GM19452 (cell line): ENCODE measurements around the gene BCOR.

ENCODE experiments used
- ATAC-seq: cut with Tn5 transposase; IDR thresholded peaks from one replicate; pipeline ENCODE4 v1.9.1; 2021; ENCODE audit not compliant: unreplicated experiment

The BCOR gene

GRCh38 chrX:40086569-40087335, 11.0 kb downstream of the BCOR start:
- no peak for ATAC-seq

GRCh38 chrX:40085714-40086113, 12.0 kb downstream of the BCOR start:
- no peak for ATAC-seq

GRCh38 chrX:40085102-40085551, 12.6 kb downstream of the BCOR start:
- ATAC-seq: no peak

- no peak for ATAC-seq
Measured at GRCh38 chrX:40084471-40085101, 13.2 kb downstream of the BCOR start.

- no peak for ATAC-seq
Measured at GRCh38 chrX:40083979-40084359, 13.8 kb downstream of the BCOR start.

- ATAC-seq: no peak
Measured at GRCh38 chrX:40083120-40083978, 14.4 kb downstream of the BCOR start.

GRCh38 chrX:40082447-40083119, 15.2 kb downstream of the BCOR start:
- ATAC-seq: no peak

GRCh38 chrX:40081679-40082068, 16.1 kb downstream of the BCOR start:
- ATAC-seq: no peak

GRCh38 chrX:40080894-40081678, 16.7 kb downstream of the BCOR start:
- ATAC-seq: no peak

- ATAC-seq: no peak
Measured at GRCh38 chrX:40079572-40079971, 18.2 kb downstream of the BCOR start.

- ATAC-seq: no peak
Measured at GRCh38 chrX:40078489-40079227, 19.1 kb downstream of the BCOR start.

- no peak for ATAC-seq
Measured at GRCh38 chrX:40077906-40078305, 19.9 kb downstream of the BCOR start.

- no peak for ATAC-seq
Measured at GRCh38 chrX:40076750-40077575, 20.8 kb downstream of the BCOR start.

GRCh38 chrX:40074959-40075332, 22.8 kb downstream of the BCOR start:
- ATAC-seq: no peak

GRCh38 chrX:40074080-40074958, 23.4 kb downstream of the BCOR start:
- no peak for ATAC-seq

- no peak for ATAC-seq
Measured at GRCh38 chrX:40073439-40074054, 24.2 kb downstream of the BCOR start.

GRCh38 chrX:40072246-40072645, 25.5 kb downstream of the BCOR start:
- ATAC-seq: no peak
